NCI-H187 treated with DMSO at 0.1 percent for 48 hours (cell line): ENCODE data around the gene EEF1E1.
"Not testable (repeated sequence)": the region's sequence is repeated elsewhere in the genome, so short reads cannot be mapped to it uniquely, and the experiment has no call there.

Source experiments
- DNase-seq: peaks from one replicate; lab custom pipeline; 2025; lab: John Stamatoyannopoulos, UW

EEF1E1 gene

DNA sequence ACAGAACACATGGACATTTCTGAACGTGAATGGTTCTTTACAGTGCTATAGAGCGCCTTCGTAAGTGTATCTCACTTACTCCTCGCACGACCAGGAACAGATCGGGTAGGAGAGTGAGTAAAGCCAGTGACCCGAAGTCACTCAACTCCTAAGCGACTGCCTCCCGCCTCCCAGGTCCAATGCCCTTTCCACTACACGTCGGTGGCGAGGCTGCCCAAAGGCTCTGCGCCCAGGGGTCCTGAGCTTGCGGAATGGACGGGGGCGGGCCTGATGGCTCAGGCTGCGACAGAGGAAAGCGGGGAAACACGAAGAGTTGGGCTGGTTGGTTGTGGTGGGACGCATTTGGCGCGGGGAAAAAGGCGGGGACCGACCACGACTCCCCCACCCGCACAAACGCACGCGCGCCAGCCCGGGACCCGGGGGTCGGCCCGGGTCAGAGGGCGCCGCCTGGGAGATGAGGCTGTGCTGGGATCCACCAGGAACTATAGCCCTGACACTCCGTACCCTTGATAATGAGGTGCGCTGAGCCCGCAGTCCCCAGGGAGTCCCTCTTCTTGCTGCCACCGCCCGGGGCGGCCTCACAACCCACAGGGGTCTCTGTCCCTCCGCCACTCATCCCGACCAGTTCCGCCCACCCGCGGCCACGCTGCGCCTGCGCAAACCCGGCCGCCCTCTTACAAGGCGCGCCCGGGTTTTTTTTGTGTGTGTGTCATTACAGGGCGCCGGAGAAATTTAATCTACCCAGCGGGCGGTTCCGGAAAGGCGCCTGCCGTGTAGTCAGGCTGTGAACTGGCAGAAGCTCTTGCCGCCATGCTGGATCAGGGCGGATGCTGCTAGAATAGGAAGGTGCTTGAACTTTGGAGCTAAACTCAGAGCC lies 38.3 kb downstream of the EEF1E1 start, which contains the start of gene BLOC1S5:
Gene BLOC1S5, minus strand, starts transcription at position 629 of the 877 bp plus-strand sequence. Its CDS starts 13 bp downstream, at position 616.
- peak; percentile 65 for DNase-seq

DNA sequence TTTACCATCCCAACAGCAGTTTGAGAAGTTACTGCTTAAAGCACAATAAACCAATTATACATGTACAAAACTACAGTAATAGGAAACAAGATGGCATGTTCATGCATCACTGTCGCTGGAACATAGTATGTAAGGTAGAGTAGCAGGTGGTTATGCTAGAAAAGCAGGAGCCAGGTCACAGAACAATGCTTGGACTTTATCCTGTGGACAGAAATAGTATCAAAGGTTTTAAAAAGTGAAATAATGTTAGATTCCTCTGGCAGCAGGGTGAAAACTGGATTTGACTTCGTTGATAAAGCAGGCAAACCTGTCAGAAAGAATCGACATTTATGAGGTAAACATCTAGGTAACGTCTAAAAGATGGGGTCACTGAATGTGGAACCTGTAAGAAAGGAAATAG lies 40.6 kb downstream of the EEF1E1 start:
- DNase-seq, result no peak

DNA sequence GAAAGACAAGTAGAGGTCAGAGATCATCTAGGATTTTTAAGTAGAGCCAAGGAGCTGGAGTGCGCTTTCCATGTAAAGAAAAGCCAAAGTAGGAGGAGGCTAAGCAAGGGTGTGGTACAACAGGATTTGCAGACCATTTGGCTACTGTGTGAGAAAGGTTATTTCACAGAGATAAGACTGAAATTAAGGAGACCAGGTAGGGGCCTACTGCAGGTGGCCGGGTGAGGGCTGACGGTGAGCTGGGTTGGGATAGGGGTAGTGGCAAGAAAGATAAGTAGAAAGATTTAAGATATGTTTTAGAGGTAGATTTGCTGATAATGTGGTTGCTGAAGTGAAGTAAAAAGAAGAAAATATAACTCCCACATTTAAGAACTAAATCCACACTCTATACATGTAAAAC lies 42.0 kb downstream of the EEF1E1 start:
- no peak for DNase-seq

DNA sequence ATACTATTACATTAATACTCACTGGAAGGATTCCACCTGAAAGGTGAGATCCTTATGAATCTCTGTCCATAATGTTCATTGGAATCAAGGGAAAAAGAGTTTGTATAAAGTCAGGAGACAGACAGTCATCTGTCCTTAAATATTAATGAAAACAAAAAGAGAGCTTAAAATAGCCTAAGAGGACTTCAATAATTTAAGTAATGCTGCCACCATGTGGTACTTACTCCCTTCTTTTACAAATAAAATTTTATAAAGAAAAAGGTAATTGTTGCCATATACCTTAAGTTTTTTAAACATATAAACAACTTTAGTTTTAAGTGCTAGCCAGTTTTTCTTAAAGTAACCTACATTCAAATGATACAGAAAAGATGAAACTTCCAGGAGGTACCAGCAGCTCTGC lies 43.2 kb downstream of the EEF1E1 start:
- no peak for DNase-seq

DNA sequence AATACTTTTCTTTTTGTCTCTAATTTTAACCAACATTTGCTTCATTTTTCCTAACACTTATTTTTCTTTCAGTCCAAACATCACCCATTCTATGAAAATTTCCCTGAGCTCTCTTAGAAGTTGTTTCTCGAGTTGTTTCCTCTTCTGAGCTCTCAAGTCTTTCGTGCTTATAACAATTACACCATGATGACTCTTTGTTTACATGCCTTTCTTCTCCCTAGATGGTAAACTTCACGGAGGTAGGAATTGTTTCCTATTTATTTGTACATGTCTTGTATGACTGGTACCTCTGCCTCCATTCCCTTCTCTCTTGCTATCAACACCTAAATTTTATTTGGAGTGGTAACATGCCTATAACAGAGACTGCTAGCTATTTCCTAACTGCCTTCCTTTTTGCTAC lies 44.6 kb downstream of the EEF1E1 start:
- no peak for DNase-seq

DNA sequence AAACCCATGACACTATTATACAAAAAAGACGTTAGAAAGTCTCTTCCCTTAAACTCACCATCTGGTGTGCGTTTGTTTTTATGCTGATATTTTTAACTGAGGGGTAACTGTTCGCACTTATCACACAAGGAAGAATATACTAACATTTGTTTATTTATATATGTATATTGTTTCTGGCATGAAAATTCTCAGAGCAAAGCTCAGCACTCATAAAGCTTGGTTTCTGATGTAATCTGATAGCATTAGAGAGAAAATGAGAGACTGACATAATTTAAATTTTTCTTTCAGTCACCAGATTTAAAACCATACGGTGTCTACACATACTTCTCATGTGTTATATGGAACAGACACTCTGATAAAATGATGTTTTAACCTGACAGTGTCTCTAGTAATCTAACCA lies 45.1 kb downstream of the EEF1E1 start:
- DNase-seq, result no peak

DNA sequence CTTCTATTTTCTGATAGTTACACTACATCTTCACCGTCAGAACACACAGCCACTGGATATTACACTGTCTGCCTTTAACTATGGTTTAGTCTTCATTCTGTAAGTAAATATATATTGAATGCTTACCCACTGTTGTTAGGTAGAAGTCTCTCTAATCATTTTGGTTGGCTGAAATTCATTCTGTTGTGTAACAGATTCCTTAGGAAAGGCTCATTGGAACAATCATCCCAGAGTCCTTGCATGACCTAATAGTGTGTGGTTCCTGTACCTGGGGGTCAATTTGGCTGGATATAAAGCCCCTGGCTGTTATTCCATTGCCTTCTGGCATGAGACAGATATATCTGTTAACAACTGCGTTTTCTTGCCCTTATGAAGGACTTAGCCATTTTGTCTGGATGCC lies 48.1 kb downstream of the EEF1E1 start:
- no peak for DNase-seq

DNA sequence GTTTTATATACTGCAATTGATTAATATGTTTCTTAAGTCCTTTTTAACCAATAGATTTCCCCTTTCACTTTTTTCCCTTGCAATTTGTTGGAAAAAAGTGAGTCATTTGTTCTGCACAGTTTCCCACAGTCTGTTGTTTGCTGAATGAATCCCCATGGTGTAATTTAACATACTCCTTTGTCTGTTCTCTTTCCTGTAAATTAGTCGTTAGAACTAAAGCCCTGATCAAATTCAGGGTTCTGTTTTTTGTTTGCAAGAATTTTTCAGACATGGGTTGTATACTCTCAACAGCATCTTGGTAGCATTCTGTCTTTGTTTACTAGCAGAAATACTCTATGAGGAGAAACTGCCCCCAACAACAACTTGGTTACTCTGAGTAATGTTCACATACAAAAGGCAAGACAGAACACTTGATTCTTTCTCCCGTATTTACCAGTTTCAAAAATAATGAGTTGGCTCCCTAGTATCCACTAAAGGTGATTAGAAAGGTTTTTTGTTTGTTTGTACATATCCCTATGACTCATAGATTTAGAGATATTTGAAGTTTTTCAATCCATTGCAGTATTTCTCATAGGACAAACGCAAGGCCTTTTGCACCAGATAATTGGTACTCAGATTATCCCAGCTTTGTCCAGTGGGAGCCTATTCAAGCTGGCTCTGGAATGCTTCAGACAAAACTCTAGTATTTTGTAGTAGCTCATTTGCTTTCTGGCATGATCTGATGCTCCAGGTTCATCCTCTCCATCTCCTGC lies 54.6 kb downstream of the EEF1E1 start:
- DNase-seq, result no peak

DNA sequence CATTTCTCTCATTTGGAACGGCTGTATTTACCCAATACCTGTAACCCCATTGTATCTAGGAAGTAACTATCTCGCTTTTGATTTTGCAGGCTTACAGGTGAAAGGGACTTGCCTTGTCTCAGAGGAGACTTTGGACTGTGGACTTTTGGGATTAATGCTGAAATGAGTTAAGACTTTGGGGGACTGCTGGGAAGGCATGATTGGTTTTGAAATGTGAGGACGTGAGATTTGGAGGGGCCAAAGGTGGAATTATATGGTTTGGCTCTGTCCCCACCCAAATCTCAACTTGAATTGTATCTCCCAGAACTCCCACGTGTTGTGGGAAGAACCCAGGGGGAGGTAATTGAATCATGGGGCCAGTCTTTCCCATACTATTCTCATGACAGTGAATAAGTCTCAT lies 56.6 kb downstream of the EEF1E1 start:
- DNase-seq, result not testable (repeated sequence)

DNA sequence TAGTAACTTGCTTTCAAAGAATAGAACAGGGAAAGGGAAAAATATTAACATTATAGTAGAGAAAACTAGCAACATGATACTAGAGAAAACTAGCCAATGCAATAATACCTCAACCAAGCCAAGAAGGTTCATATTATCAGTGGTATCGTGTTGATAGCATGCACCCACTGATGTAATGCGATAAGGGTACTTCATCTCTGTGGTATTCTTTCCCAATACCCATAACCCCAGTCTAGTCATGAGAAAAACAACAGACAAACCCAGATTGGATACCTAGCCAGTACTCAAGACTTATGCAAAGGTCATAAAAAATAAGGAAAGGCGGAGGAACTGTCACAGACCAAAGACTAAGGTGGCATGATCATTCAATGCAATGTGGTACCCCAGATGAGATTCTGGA lies 59.1 kb downstream of the EEF1E1 start:
- no peak for DNase-seq

DNA sequence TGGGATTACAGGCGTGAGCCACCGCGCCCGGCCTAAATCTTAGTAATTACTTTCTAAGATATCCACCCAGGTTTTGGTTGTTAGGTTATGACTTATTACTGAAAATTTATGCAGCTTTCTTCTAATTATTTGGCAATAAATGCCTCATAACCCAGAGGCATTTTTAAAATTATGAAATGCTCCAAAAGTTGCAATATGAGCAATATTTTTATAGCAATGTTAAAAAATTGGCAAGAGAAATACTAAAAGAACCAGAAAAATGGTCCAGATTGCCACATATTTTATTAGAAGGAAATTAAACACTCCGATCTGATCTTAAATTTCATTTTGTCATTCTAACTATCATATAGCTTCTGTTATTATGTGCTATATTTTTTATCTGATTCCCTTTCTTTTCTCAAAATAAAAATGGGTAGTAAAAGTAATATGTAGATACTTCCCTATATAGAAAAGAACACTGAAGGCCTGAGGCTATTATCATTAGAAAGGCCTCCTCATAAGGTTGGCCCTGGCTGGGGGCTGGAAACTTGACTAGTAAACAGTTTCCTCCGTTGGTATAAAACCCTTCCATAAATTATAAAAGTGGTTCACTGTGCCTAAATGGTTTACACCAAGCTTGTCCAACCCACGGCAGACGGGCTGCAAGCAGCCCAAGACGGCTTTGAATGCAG lies 60.3 kb downstream of the EEF1E1 start:
- DNase-seq, result no peak

DNA sequence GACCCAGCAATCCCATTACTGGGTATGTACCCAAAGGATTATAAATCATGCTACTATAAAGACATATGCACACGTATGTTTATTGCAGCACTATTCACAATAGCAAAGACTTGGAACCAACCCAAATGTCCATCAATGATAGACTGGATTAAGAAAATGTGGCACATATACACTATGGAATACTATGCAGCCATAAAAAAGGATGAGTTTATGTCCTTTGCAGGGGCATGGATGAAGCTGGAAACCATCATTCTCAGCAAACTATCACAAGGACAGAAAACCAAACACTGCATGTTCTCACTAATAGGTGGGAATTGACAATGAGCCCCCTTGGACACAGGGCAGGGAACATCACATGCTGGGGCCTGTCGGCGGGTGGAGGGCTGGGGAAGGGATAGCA lies 68.2 kb downstream of the EEF1E1 start:
- DNase-seq, result not testable (repeated sequence)

DNA sequence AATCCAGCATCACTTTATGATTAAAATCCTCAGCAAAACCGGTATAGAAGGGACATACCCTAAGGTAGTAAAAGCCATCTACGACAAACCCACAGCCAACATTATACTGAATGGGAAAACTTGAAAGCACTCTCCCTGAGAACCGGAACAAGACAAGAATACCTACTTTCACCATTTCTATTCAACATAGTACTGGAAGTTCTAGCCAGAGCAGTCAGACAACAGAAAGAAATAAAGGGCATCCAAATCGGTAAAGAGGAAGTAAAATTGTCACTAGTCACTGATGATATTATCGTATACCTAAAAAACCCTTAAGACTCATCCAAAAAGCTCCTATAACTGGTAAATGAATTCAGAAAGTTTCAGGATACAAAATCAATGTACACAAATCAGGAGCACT lies 71.4 kb downstream of the EEF1E1 start:
- DNase-seq, result no peak
